GM10266 (cell line): ENCODE results near the gene RNF13.

Experiments
- DNase-seq: peaks from one replicate; pipeline ENCODE4 v3.0.0; 2012; ENCODE audit errors: extremely low spot score
- TF ChIP-seq, protein P1 (sequence below): IDR thresholded peaks from 2 replicates; pipeline ENCODE4 v1.5.1; 2012; ENCODE audit warnings: mild to moderate bottlenecking, low read depth; ENCODE audit not compliant: control insufficient read depth, insufficient read depth; ENCODE audit errors: missing control alignments

RNF13 gene, protein sequence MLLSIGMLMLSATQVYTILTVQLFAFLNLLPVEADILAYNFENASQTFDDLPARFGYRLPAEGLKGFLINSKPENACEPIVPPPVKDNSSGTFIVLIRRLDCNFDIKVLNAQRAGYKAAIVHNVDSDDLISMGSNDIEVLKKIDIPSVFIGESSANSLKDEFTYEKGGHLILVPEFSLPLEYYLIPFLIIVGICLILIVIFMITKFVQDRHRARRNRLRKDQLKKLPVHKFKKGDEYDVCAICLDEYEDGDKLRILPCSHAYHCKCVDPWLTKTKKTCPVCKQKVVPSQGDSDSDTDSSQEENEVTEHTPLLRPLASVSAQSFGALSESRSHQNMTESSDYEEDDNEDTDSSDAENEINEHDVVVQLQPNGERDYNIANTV

DNA sequence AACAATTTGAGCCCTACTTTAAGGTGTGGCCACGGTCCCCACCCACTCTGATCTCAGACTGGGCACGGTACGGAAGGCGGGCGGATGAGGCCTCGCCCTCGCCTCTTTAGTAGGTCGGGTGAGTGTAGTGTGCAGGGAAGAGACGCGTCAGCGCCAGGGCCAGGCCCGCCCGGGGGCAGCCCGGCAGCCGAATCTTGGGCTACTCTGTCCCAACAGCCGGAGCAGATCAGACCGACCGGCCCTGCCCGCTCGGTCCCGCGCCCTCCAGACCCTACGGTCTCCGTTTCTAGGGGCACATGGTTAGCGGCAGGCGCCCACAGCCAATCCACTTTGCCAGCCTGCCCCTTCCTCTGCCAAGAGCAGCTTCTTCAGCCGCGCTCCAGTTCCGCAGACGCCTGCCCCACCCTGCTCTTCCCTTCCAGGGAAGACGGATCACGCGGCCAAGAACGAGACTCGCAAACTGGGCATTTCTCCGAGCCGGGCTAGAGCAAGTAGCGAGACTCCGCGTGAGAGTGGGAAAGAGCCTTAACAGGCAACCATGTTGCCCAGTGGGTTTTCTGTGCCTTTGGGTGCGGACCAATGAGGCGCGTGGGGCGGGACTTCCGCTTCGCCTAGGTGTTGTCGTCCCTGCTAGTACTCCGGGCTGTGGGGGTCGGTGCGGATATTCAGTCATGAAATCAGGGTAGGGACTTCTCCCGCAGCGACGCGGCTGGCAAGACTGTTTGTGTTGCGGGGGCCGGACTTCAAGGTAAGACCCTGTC, at the start of gene RNF13:
Gene RNF13, plus strand, starts transcription at position 610 of the 761 bp plus-strand sequence. CDS start 32,812 bp downstream, outside the sequence.
- peak; percentile 82 for DNase-seq
- TF ChIP-seq, protein P1, sequence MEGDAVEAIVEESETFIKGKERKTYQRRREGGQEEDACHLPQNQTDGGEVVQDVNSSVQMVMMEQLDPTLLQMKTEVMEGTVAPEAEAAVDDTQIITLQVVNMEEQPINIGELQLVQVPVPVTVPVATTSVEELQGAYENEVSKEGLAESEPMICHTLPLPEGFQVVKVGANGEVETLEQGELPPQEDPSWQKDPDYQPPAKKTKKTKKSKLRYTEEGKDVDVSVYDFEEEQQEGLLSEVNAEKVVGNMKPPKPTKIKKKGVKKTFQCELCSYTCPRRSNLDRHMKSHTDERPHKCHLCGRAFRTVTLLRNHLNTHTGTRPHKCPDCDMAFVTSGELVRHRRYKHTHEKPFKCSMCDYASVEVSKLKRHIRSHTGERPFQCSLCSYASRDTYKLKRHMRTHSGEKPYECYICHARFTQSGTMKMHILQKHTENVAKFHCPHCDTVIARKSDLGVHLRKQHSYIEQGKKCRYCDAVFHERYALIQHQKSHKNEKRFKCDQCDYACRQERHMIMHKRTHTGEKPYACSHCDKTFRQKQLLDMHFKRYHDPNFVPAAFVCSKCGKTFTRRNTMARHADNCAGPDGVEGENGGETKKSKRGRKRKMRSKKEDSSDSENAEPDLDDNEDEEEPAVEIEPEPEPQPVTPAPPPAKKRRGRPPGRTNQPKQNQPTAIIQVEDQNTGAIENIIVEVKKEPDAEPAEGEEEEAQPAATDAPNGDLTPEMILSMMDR, result no peak

DNA sequence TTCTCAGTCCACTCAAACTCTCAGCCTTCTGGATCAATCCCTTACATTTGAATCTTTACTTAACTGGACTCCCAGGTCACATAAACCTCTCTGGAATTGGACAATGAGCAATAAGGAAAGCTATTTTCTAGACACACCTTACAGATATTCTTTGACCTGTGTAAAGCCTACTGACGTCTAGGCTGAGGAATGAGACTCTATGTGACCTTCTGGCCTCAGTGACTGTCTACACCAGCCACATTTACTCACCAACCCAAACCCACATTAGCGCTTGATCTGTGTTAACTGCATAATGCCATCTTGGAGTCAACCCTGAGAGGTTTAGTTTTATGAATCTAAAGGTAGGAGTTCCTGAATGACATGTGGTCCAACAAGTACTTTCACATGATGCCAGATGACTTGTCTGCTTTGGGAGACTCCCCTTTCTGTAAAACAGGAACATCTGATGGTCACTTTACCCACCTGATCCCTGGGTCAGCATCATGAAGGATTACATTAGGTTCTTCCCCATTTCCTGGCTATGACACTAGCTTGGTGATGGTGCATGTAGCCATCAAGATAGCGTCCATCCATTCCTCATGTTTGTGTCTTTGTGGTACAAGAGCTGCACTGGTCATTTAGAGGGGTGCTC, 49.3 kb upstream of the RNF13 start:
- DNase-seq, result no peak
- TF ChIP-seq, protein P1, result no peak

DNA sequence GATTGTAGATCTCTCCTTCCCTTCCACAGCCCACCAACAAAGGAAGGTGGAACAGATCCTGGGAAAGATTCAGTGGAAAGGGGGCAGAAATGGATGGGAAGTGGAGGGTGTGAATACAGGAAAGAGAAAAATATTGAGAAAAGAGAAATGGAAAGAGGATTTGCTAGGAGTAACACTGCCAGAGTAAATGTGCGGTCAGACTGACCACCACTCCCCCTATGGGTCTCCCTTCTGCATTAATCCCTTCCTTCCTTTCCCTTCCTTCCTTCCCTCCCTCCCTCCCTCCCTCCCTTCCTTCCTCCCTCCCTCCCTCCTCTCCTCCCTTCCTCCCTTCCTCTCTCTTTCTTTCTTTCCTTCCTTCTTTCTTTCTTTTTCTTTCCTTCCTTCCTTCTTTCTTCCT, 48.7 kb upstream of the RNF13 start:
- TF ChIP-seq, protein P1, result no peak
- DNase-seq, result no peak

DNA sequence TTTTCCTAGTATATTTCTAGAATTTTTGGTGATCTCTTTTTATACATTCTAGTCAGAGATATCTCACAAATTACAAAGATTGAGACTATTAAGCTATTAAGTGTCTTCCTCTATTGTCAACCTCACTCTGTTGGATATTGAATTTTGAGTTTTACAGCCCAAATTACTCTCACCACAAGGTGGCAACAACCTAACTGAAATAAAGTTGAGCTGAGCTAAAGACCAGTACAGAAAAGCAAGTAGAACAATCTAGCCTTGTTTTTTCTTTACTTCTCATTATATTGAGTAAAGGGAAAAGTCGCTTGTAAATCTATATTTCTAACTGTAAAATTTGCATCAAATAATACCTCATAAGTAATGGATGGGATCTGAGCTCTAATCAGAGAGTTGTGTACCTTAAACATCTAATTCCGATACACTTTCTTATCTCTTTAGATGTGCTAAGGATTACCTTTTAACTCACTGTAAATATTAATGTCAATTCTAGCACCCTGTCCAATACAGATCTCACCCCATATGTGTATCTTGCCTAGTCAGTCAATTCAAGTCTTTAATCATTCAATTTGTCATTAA, 47.2 kb upstream of the RNF13 start:
- TF ChIP-seq, protein P1, result peak; percentile 25
- DNase-seq, result no peak

DNA sequence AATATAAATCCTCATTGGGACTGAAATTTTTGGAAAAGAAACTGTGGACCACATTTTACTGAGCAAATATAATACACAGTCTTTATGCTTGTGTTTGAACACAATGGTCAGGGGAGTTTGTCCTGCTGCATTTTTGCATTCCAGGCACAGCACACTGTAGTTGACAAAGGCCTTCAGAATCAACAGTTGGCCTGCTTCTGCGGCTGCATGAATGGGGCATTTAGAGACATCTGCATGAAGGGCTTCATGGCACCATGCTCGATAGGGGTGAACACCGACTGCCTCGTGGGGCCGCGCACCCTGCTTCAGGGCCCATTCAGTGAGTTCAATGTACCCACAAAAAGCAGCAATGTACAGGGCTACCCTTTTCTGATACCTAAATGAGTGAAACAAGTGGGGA, 45.3 kb upstream of the RNF13 start:
- no peak for DNase-seq
- TF ChIP-seq, protein P1, result no peak

DNA sequence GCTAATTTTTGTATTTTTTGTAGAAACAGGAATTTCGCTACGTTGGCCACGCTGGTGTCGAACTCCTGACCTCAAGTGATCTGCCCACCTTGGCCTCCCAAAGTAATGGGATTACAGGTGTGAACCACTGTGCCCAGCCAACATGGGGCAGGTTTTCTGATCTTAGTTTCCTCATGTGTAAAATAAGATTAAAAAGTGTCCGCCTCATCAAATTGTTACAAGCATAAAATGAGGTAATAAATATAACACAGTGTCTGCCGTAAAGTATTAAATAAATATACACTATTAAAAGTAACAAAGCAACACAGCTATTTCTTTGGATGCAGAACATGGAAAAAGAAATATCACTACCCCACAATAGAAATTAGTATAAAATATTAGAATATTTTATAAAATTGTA, 44.3 kb upstream of the RNF13 start:
- DNase-seq, result no peak
- TF ChIP-seq, protein P1, result no peak
